Measurements from ENCODE around the gene LRRC74B.

The LRRC74B gene

DNA sequence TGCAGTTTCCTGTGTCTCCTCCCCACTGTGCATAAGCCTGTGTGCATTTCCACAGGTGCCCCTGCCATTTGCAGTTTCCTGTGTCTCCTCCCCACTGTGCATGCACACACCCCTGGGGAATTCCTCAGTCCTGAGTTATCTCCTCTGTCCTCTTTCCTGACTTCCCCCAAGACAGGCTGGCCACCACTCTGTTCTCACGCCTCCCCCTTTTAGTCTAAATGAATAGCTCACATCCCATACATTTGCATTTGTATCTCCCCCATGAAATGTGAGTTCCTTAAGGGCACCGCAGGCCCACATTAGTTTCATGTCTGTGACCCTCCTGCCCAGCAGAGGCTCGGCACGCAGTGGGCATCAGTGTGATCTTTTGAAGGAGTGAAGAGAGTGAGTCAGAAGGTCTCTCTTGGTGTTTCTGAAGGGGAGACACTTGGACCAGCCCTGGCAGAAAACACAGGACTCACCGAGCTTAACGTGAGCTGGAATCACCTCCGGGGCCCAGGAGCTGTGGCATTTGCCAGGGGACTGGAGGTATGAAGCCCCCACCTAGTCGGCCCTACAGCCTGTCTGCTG lies 6.2 kb downstream of the LRRC74B start:
- H3K9me3 ChIP-seq (ENCODE audit: insufficient read depth, low read depth, low read length) = no peaks in the 10 kb centered on the region
- H3K36me3 ChIP-seq (ENCODE audit: insufficient read depth, low read length) = no peaks in the 10 kb centered on the region
- H3K4me2 ChIP-seq (ENCODE audit: low read depth, low read length, poor library complexity, severe bottlenecking) = peak overlapping the region; percentile 29
- peaks cover 28% of the 10 kb centered on the region for H3K4me1 ChIP-seq (ENCODE audit: insufficient read depth, low read length, poor library complexity, severe bottlenecking)
- no peak overlapping the region for H3K9ac ChIP-seq (ENCODE audit: low read depth, low read length, poor library complexity, severe bottlenecking)
- no peaks in the 10 kb centered on the region for H3F3A ChIP-seq (ENCODE audit: low read depth)
- no peaks in the 10 kb centered on the region for H3K27me3 ChIP-seq (ENCODE audit: insufficient read depth, low read length, poor library complexity, severe bottlenecking)
- no peak overlapping the region for H3K4me3 ChIP-seq (ENCODE audit: low read length, poor library complexity, severe bottlenecking)
- no peaks in the 10 kb centered on the region for H3K79me2 ChIP-seq (ENCODE audit: insufficient read depth, low read length)
- no peaks in the 10 kb centered on the region for H4K20me1 ChIP-seq (ENCODE audit: insufficient read depth, low read length, poor library complexity, severe bottlenecking)
- TF ChIP-seq, protein P1, sequence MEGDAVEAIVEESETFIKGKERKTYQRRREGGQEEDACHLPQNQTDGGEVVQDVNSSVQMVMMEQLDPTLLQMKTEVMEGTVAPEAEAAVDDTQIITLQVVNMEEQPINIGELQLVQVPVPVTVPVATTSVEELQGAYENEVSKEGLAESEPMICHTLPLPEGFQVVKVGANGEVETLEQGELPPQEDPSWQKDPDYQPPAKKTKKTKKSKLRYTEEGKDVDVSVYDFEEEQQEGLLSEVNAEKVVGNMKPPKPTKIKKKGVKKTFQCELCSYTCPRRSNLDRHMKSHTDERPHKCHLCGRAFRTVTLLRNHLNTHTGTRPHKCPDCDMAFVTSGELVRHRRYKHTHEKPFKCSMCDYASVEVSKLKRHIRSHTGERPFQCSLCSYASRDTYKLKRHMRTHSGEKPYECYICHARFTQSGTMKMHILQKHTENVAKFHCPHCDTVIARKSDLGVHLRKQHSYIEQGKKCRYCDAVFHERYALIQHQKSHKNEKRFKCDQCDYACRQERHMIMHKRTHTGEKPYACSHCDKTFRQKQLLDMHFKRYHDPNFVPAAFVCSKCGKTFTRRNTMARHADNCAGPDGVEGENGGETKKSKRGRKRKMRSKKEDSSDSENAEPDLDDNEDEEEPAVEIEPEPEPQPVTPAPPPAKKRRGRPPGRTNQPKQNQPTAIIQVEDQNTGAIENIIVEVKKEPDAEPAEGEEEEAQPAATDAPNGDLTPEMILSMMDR (conservative IDR thresholded peaks at IDR 0.05; ENCODE audit: low read length) = no peak
- no peak for TF ChIP-seq EZH2phosphoT487 (IDR thresholded peaks at IDR 0.05; ENCODE audit: borderline replicate concordance)
- H2AFZ ChIP-seq (ENCODE audit: low read length) = peak overlapping the region; percentile 58; the same call in 1 of the 2 replicates
- no peaks in the 10 kb centered on the region for H3K9me2 ChIP-seq (replicated peaks; ENCODE audit: low read depth, low read length)

DNA sequence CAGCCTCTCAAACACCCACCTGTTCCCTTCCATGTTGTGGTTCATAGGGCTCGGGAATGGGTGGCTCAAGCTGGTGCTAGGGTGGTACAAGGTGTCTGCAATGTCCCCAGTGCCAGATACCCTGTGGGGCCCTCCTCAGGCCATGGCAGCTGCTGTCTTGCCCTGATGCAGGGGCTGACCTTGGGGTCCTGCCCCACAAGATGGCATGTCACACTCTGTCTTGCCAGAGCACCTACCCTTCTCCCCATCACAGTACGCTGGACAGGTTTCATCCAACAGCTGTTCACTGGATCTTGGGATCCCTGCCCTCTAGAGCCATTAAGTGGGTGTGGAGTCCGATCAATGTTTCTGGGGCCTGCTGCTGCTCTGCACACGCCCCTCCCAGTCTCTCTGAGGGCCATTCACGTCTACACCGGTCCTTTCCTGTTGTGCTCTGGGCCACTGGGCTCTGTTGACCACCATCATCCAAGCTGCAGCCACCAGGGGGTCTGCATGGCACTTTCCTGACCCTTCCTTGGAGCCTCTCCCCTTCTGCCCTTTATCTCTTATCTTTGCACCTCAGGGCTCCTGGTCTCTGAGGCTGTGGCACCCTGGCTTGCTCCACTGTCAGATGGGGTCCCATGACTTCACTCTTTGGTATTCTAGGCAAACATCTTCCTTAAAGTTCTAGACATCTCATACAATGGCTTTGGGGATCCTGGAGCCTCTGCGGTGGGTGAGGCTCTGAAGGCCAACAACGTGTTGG lies 7.1 kb downstream of the LRRC74B start:
- TF ChIP-seq EZH2phosphoT487 (IDR thresholded peaks at IDR 0.05; ENCODE audit: borderline replicate concordance) = no peak
- TF ChIP-seq, protein P1 (conservative IDR thresholded peaks at IDR 0.05; ENCODE audit: low read length) = no peak
- Histone ChIP-seq H3K27me3 (ENCODE audit: insufficient read depth, low read length, poor library complexity, severe bottlenecking) (no peaks in the 10 kb centered on the region), H3K9me3 (ENCODE audit: insufficient read depth, low read depth, low read length) (no peaks in the 10 kb centered on the region), H3K79me2 (ENCODE audit: insufficient read depth, low read length) (no peaks in the 10 kb centered on the region), H3K4me2 (ENCODE audit: low read depth, low read length, poor library complexity, severe bottlenecking) (no peak overlapping the region), H3F3A (ENCODE audit: low read depth) (no peaks in the 10 kb centered on the region), H3K4me1 (ENCODE audit: insufficient read depth, low read length, poor library complexity, severe bottlenecking) (peaks cover 28% of the 10 kb centered on the region), H3K4me3 (ENCODE audit: low read length, poor library complexity, severe bottlenecking) (no peak overlapping the region), H3K9ac (ENCODE audit: low read depth, low read length, poor library complexity, severe bottlenecking) (no peak overlapping the region), H4K20me1 (ENCODE audit: insufficient read depth, low read length, poor library complexity, severe bottlenecking) (no peaks in the 10 kb centered on the region), H2AFZ (ENCODE audit: low read length) (no peak overlapping the region), H3K9me2 (replicated peaks; ENCODE audit: low read depth, low read length) (no peaks in the 10 kb centered on the region), H3K36me3 (ENCODE audit: insufficient read depth, low read length) (no peaks in the 10 kb centered on the region)

DNA sequence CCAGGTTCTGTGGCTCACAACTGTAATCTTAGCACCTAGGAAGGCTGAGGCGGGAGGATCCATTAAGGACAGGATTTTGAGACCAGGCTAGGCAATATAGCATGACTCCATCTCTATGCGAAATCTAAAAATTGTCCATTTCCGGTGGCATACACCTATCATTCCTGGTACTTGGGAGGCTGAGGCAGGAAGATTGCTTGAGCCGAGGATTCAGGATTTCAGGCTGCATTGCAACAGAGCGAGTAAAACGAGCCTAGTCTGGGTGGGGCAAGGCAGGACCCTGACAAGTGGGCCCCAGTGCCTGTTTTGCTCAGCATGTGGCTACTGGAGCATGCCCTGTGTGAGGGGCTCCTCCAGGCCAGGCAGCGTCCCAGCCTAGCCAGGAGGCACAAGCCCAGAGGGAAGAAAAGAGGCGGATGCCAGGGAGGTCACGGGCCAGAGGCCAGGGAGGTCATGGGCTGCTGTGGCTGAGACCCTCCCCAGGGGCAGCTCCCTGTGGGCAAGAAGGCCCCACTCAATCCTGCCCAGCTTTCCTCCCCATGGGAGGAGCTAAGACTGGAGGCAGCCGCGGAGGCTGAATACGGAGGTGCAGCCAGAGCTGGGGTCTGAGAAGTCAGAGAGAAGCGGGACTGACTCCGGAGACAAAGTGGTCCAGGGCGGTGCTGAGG lies 8.4 kb downstream of the LRRC74B start:
- Histone ChIP-seq H3K36me3 (ENCODE audit: insufficient read depth, low read length) (no peaks in the 10 kb centered on the region), H2AFZ (ENCODE audit: low read length) (no peak overlapping the region), H3K4me2 (ENCODE audit: low read depth, low read length, poor library complexity, severe bottlenecking) (no peak overlapping the region), H3F3A (ENCODE audit: low read depth) (no peaks in the 10 kb centered on the region), H3K27me3 (ENCODE audit: insufficient read depth, low read length, poor library complexity, severe bottlenecking) (no peaks in the 10 kb centered on the region), H3K9ac (ENCODE audit: low read depth, low read length, poor library complexity, severe bottlenecking) (no peak overlapping the region), H3K4me3 (ENCODE audit: low read length, poor library complexity, severe bottlenecking) (no peak overlapping the region), H3K9me2 (replicated peaks; ENCODE audit: low read depth, low read length) (no peaks in the 10 kb centered on the region), H3K79me2 (ENCODE audit: insufficient read depth, low read length) (no peaks in the 10 kb centered on the region), H3K4me1 (ENCODE audit: insufficient read depth, low read length, poor library complexity, severe bottlenecking) (peaks cover 28% of the 10 kb centered on the region), H4K20me1 (ENCODE audit: insufficient read depth, low read length, poor library complexity, severe bottlenecking) (no peaks in the 10 kb centered on the region), H3K9me3 (ENCODE audit: insufficient read depth, low read depth, low read length) (no peaks in the 10 kb centered on the region)
- no peak for TF ChIP-seq EZH2phosphoT487 (IDR thresholded peaks at IDR 0.05; ENCODE audit: borderline replicate concordance)
- TF ChIP-seq, protein P1 (conservative IDR thresholded peaks at IDR 0.05; ENCODE audit: low read length) = no peak
